ENCODE data around the gene SYTL5.

GRCh38 chrX:38106991-38107655 lies 100.8 kb downstream of the SYTL5 start:
- TF ChIP-seq CTCF (IDR thresholded peaks at IDR 0.05) (no peak), ZFX (IDR thresholded peaks at IDR 0.05; ENCODE audit: borderline replicate concordance) (no peak)
